GM12875 (cell line): ENCODE data around the gene ZNF564.
"Not testable (repeated sequence)": the region's sequence is repeated elsewhere in the genome, so short reads cannot be mapped to it uniquely, and the experiment has no call there.

Experiments used
- H3K4me3 ChIP-seq: one replicate; pipeline ENCODE4 v1.5.1; 2011; ENCODE audit warnings: low read depth, low read length, control low read depth
- CTCF ChIP-seq: IDR thresholded peaks from 2 replicates; pipeline ENCODE4 v1.5.1; 2011; ENCODE audit warnings: low read depth, mild to moderate bottlenecking, control low read depth, inconsistent platforms, low read length, moderate library complexity, borderline replicate concordance; ENCODE audit not compliant: insufficient read depth

Gene ZNF564

GRCh38 chr19:12574036-12574435, 22.8 kb upstream of the ZNF564 start:
- TF ChIP-seq CTCF, result no peak
- no peak overlapping the region for H3K4me3 ChIP-seq

DNA sequence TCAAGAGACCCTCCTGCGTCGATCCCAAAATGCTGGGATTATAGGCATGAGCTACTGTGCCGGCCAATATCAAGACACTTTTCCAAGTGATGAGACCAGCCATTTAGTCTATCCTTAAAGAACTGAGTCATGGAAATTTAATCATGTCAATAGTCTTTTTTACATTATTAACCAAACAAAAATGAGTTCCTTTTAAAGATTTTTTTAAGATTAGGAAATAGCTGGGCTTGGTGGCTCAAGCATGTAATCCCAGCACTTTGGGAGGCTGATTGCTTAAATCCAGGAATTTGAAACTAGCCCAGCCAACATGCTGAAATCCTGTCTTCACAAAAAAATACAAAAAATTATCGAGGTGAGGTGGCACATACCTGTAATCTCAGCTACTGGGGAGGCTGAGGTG, 16.7 kb upstream of the ZNF564 start:
- no peak for TF ChIP-seq CTCF
- H3K4me3 ChIP-seq, result no peak overlapping the region

DNA sequence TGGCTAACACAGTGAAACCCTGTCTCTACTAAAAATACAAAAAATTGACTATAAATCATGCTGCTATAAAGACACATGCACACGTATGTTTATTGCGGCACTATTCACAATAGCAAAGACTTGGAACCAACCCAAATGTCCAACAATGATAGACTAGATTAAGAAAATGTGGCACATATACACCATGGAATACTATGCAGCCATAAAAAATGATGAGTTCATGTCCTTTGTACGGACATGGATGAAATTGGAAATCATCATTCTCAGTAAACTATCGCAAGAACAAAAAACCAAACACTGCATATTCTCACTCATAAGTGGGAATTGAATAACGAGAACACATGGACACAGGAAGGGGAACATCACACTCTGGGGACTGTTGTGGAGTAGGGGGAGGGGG, 15.1 kb upstream of the ZNF564 start:
- H3K4me3 ChIP-seq, result not testable (repeated sequence)

- no peak overlapping the region for H3K4me3 ChIP-seq
- TF ChIP-seq CTCF, result peak; percentile 98
Measured at GRCh38 chr19:12564016-12564664, 12.9 kb upstream of the ZNF564 start.

- TF ChIP-seq CTCF, result no peak
- no peak overlapping the region for H3K4me3 ChIP-seq
Measured at GRCh38 chr19:12555456-12555930, 4.2 kb upstream of the ZNF564 start.

DNA sequence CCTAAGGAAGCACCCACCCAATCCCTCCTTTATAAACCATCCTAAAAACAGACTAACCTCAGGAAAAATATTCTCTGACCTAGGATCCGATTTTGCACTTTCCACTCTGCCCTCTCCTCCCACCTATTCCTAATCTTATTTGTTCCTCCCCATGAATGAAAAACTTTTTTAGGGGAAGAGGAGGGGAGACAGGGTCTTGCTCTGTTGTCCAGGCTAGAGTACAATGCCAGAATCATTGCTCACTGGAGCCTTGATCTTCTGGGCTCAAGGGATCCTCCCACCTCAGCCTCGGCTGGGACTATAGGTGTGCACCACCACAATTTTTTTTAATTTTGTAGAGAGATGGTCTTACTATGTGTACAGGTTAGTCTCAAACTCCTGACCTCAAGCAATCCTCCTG, 4.4 kb downstream of the ZNF564 start:
- no peak for TF ChIP-seq CTCF
- no peak overlapping the region for H3K4me3 ChIP-seq

DNA sequence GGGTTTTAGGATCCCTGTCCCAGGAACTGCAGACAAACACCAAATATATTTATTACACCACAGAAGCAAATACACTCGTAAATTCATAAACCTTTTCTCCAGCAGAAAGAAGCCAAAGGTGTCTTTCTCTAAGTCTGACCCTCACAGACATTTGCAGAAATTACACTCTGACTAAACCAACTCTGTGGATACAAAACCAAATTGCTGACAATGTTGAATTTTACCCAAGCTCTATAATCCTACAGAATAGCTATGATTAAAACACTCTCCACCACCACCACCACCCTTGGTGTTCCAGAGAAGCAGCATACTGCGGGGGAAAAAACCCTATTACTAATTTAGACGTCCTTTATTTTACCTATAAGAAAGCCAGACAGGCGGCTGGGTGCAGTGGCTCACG, 5.2 kb downstream of the ZNF564 start:
- TF ChIP-seq CTCF, result no peak
- H3K4me3 ChIP-seq, result no peak overlapping the region
